Stimulated activated naive B cell treated with anti-CD40 and anti-IgM and Interleukin-4, amounts not matched to agents 10 μg/mL and 1 μg/mL and 100 μg/mL, for 72 hours (primary cell): ENCODE data around the gene ACSS2.
A peak's percentile ranks its signal among the peaks of the same experiment; 100 is the strongest.
"Not testable (repeated sequence)": the region's sequence is repeated elsewhere in the genome, so short reads cannot be mapped to it uniquely, and the experiment has no call there.

Experiments
- ATAC-seq, 2 donors: fragments of 150-1000 bp; cut with Tn5 transposase; replicated peaks; 2 replicates each; pipeline ENCODE4 v1.10.0; 2021; ENCODE audit warnings: moderate library complexity in 1 of 2
- DNase-seq: peaks from one replicate; pipeline ENCODE4 v3.0.0; 2021
- H3K27ac Mint-ChIP-seq: one replicate; pipeline ENCODE4 v1.8.0; 2022; ENCODE audit warnings: mild to moderate bottlenecking, mixed read lengths
- H3K27me3 Mint-ChIP-seq, 2 donors: one replicate each; pipeline ENCODE4 v1.8.0; 2022; ENCODE audit warnings: mixed read lengths in 2 of 2
- H3K36me3 Mint-ChIP-seq, 2 donors: one replicate each; pipeline ENCODE4 v1.8.0; 2022; ENCODE audit warnings: mixed read lengths in 2 of 2, mild to moderate bottlenecking in 1 of 2
- H3K4me1 Mint-ChIP-seq, 2 donors: one replicate each; pipeline ENCODE4 v1.8.0; 2022; ENCODE audit warnings: mixed read lengths in 2 of 2, mild to moderate bottlenecking in 1 of 2
- H3K4me3 Mint-ChIP-seq, 2 donors: one replicate each; pipeline ENCODE4 v1.8.0; 2022; ENCODE audit warnings: mild to moderate bottlenecking in 2 of 2, mixed read lengths in 2 of 2, moderate library complexity in 1 of 2
- H3K9me3 Mint-ChIP-seq, 2 donors: one replicate each; pipeline ENCODE4 v1.8.0; 2022; ENCODE audit warnings: mixed read lengths in 2 of 2, mild to moderate bottlenecking in 1 of 2

ACSS2 gene

DNA sequence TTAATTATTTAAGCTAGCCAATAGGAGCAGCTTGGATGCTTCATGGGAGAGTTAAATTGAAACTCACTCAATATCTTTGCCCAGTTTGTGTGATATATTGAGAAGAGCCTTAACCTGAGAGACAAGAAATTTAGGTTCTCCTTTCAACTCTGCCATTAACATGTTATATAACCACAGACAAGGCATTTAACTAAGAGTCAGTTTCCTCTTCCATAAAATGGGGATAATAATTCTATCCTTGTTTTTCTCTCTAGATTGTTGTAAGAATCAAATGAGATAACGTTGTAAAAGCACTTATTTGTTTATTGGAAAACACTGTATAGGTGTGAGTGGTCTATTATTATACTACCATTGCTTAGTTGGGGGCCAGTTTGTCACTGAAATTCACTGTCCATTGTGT, 7.8 kb downstream of the ACSS2 start:
- ATAC-seq (no peak), DNase-seq (no peak)
- Mint-ChIP-seq H3K9me3 (no peaks in the 10 kb centered on the region), H3K27ac (no peak overlapping the region), H3K36me3 (peaks cover 4 to 20% of the 10 kb centered on the region in 2 donors), H3K27me3 (peaks cover 0 to 4% of the 10 kb centered on the region in 2 donors), H3K4me1 (peaks cover 4 to 6% of the 10 kb centered on the region in 2 donors), H3K4me3 (no peak overlapping the region)

DNA sequence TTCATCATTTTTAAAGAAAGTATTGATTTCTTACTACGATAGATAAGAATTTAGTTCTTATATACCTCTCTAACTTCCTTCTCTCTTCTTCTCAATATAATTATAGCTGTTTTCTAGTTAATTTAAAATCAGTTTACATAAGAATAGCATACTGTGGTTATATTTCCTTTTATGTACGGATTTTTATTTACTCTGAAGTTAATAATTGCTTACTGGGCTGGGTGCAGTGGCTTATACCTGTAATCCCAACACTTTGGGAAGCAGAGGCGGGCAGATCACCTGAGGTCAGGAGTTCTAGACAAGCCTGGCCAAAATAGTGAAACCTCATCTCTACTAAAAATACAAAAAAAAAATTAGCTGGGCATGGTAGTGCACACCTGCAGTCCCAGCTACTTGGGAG, 9.7 kb downstream of the ACSS2 start:
- H3K27me3 Mint-ChIP-seq: peaks cover 0 to 4% of the 10 kb centered on the region in 2 donors
- peaks cover 8 to 24% of the 10 kb centered on the region in 2 donors for H3K36me3 Mint-ChIP-seq
- H3K9me3 Mint-ChIP-seq: no peaks in the 10 kb centered on the region
- ATAC-seq (no peak), DNase-seq (no peak)
- H3K4me3 Mint-ChIP-seq: no peak overlapping the region
- no peak overlapping the region for H3K27ac Mint-ChIP-seq
- H3K4me1 Mint-ChIP-seq: peaks cover 6% of the 10 kb centered on the region in 2 donors

DNA sequence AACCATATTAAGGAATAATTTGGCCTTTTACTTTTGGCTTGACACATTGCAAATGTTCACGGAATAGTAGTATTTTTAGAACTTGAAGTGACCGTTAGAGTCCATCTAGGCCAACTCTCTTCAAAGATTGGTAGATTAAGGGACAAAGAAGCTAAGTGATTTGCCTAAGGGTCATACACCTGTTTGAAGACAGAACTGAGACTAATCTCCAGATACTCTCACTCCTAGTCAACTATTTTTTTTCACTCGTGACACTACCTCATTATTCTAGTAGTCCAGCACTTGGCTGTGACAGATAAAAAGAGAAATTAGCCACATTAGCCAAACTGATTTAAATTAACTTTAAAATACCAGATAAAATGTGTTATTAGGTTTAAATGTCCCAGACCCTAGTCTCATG, 10.6 kb downstream of the ACSS2 start:
- H3K9me3 Mint-ChIP-seq: no peaks in the 10 kb centered on the region
- peaks cover 8 to 22% of the 10 kb centered on the region in 2 donors for H3K36me3 Mint-ChIP-seq
- DNase-seq (no peak), ATAC-seq (no peak)
- peaks cover 0 to 4% of the 10 kb centered on the region in 2 donors for H3K27me3 Mint-ChIP-seq
- H3K27ac Mint-ChIP-seq: no peak overlapping the region
- no peak overlapping the region for H3K4me3 Mint-ChIP-seq
- H3K4me1 Mint-ChIP-seq: peaks cover 6% of the 10 kb centered on the region in 2 donors

DNA sequence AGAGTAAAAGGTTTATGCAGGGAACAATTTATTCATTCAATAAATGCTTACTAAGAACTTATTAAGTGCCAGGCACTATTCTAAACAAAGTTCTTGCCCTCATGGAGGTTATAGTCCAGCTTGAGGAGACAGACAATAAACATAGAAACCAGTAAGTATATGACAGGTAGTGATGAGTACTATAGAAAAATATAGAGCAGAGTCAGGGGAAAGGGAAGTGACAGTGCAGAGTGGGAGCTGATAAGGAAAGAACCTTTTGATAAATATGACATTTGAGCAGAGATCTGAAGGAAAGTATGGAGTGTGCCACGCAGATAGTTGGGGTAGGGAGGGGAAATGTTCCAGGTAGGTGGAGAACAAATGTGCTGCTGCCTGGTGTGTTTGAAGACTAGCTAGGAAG, 12.1 kb downstream of the ACSS2 start:
- ATAC-seq: no peak
- no peak overlapping the region for H3K4me3 Mint-ChIP-seq
- H3K9me3 Mint-ChIP-seq: no peaks in the 10 kb centered on the region
- H3K27me3 Mint-ChIP-seq: peaks cover 0 to 4% of the 10 kb centered on the region in 2 donors
- H3K4me1 Mint-ChIP-seq: peaks cover 9 to 16% of the 10 kb centered on the region in 2 donors
- H3K36me3 Mint-ChIP-seq: peaks cover 6 to 17% of the 10 kb centered on the region in 2 donors
- DNase-seq: no peak
- H3K27ac Mint-ChIP-seq: no peak overlapping the region

DNA sequence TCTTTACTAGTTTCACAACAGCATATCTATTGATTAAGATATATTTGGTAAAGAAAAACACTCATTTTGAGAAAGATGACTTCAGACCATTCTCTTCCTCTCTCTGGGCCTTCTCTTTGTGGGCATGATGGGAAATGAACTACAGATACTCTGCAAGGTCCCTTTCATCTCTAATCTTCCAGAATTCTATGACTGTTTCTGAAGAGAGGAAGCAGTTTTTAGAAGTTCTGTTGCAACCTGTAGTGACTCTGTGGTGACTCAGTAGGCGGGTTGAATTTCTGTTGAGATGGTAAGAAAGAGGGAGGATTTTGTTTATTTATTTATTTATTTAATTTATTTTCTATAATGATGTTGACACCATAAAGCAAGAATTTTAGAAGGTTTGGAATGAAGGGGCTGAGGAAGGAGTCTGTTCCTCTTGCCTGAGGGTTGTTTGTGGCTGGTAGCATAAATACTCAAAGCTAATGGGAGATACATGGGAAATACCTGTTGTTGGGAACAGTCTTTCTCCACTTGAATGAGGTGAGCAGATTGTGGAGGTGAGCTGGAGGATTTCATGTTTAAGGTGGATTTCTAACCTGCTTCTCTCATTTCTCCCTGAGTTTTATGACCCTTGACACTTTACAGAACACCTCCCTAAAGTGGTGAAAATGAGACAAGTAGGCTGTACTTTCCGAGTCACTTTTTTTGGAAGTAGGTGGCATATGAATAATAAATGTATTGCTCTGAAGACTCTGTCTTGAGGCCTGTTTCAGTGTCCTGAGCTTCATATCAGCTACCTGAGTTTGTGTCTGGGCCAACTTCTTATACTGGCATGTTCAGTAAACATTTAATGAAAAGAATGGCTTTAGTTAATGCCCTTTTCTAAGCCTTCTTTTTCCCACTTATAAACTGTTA, 15.0 kb downstream of the ACSS2 start:
- no peaks in the 10 kb centered on the region for H3K9me3 Mint-ChIP-seq
- no peak overlapping the region for H3K4me3 Mint-ChIP-seq
- no peak overlapping the region for H3K27ac Mint-ChIP-seq
- H3K4me1 Mint-ChIP-seq: peaks cover 9 to 16% of the 10 kb centered on the region in 2 donors
- peaks cover 6 to 17% of the 10 kb centered on the region in 2 donors for H3K36me3 Mint-ChIP-seq
- H3K27me3 Mint-ChIP-seq: peaks cover 0 to 4% of the 10 kb centered on the region in 2 donors
- peak in 1 of 2 donors; percentile 27 for ATAC-seq
- no peak for DNase-seq

DNA sequence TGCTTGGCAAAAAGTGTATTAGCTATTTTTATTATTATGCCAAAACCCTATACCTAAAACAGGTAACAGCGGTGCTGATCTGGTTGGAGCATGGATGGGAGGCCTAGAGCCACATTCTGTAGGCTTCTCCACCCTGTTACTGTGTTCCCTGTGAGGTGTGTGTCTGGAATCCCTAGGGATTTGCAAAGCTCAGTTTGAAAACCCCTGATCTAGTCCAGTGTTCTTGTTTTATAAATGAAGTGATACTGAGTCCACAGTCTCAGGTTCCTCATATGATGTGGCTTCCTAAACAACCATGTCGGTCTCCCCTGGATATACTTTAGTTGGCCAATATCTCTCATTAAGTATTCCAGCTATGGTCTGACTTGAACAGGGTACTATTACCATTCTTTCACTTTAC, 16.3 kb downstream of the ACSS2 start:
- Mint-ChIP-seq H3K27ac (no peak overlapping the region), H3K4me1 (peaks cover 9 to 16% of the 10 kb centered on the region in 2 donors), H3K36me3 (peaks cover 6 to 10% of the 10 kb centered on the region in 2 donors), H3K4me3 (no peak overlapping the region), H3K27me3 (peaks cover 0 to 4% of the 10 kb centered on the region in 2 donors), H3K9me3 (no peaks in the 10 kb centered on the region)
- ATAC-seq (peak; percentile 86 to 91), DNase-seq (no peak)

DNA sequence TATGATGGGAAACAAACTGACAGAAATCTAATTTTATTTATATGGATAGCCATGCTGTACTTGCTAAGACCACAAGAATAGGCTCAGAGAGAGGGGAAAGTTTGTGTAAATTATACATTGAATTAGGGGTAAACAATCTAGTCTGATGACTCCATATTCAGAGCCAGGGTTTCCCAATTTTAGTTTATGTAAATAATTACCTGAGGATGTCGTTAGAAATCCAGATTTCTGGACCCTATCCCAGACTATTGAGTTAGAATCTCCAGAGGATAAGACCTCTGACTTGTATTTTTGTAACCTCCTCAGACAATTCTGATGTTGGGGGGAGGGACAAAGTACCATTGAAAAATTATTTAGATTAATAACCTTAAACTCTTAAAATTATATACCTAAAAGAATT, 18.3 kb downstream of the ACSS2 start:
- H3K4me1 Mint-ChIP-seq: peaks cover 5 to 10% of the 10 kb centered on the region in 2 donors
- peaks cover 4 to 11% of the 10 kb centered on the region in 2 donors for H3K36me3 Mint-ChIP-seq
- ATAC-seq (no peak), DNase-seq (no peak)
- H3K27ac Mint-ChIP-seq: no peak overlapping the region
- no peak overlapping the region for H3K4me3 Mint-ChIP-seq
- H3K27me3 Mint-ChIP-seq: no peaks in the 10 kb centered on the region
- H3K9me3 Mint-ChIP-seq: peaks cover 0 to 1% of the 10 kb centered on the region in 2 donors

DNA sequence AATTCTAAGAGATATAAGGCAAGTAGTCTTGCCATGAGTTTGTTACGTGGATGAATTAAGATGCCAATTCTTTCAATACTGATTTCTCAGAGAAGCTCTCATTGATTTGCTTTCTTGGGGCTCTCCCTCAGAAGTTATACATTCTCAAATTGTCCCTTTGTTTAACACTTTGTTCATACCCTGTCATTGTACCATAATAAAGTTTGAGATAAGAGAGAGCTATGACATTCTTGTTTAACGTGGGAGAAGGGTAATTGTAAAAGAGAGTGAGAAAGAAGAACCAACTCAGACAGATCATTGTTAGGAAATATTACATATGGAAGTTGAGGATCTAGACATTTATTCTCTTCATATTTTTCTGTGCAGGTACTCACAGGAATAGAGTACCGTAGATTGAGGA, 19.1 kb downstream of the ACSS2 start:
- ATAC-seq (no peak), DNase-seq (no peak)
- Mint-ChIP-seq H3K36me3 (peaks cover 4 to 10% of the 10 kb centered on the region in 2 donors), H3K4me1 (peaks cover 5 to 10% of the 10 kb centered on the region in 2 donors), H3K27ac (no peak overlapping the region), H3K9me3 (peaks cover 0 to 1% of the 10 kb centered on the region in 2 donors), H3K27me3 (no peaks in the 10 kb centered on the region), H3K4me3 (no peak overlapping the region)

DNA sequence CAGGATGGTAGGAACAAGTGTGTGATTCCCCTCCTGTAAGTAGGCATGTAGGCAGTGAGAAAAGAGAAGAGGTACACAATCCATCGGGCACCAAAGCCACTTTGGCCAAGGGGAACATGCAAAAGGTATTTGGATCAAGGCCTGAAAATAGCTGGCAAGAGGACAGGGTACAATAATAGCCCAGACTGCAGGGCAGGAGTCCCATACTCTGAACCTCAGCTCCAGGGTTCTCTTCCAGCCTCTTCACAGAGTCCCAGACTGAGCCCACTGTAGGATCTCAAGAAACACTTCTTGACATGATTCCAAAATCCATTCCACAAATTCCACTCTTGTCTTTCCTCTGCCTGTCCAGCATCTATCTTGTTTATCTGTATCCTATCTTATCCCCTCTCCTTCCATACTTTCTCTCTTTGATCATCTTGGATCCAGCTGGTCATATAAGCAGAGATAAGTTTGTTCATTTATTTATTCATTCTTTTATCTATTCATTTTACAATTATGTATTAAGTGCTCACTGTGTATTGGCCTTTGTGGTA, 19.7 kb downstream of the ACSS2 start:
- H3K4me1 Mint-ChIP-seq: peaks cover 3 to 10% of the 10 kb centered on the region in 2 donors
- no peak for DNase-seq
- H3K4me3 Mint-ChIP-seq: no peak overlapping the region
- no peaks in the 10 kb centered on the region for H3K27me3 Mint-ChIP-seq
- H3K36me3 Mint-ChIP-seq: peaks cover 7 to 10% of the 10 kb centered on the region in 2 donors
- no peak overlapping the region for H3K27ac Mint-ChIP-seq
- no peak for ATAC-seq
- H3K9me3 Mint-ChIP-seq: peaks cover 0 to 1% of the 10 kb centered on the region in 2 donors

DNA sequence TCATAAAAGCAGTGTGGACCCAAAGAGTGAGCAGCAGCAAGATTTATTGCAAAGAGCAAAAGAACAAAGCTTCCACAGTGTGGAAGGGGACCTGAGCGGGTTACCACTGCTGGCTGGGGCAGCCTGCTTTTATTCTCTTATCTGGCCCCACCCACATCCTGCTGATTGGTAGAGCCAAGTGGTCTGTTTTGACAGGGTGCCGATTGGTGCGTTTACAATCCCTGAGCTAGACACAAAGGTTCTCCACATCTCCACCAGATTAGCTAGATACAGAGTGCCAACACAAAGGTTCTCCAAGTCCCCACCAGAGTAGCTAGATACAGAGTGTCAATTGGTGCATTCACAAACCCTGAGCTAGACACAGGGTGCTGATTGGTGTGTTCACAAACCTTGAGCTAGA, 21.7 kb downstream of the ACSS2 start:
- not testable (repeated sequence) for H3K9me3 Mint-ChIP-seq, H3K27me3 Mint-ChIP-seq, H3K4me3 Mint-ChIP-seq, DNase-seq, H3K36me3 Mint-ChIP-seq, H3K4me1 Mint-ChIP-seq, ATAC-seq, H3K27ac Mint-ChIP-seq

DNA sequence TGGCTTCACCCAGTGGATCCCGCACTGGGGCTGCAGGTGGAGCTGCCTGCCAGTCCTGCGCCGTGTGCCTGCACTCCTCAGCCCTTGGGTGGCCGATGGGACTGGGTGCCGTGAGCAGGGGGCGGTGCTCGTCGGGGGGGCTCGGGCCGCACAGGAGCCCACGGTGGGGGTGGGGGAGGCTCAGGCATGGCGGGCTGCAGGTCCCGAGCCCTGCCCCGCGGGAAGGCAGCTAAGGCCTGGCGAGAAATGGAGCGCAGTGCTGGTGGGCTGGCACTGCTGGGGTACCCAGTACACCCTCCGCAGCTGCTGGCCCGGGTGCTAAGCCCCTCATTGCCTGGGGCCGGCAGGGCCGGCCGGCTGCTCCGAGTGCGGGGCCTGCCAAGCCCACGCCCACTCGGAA, 22.3 kb downstream of the ACSS2 start:
- H3K9me3 Mint-ChIP-seq, DNase-seq, H3K27me3 Mint-ChIP-seq, H3K36me3 Mint-ChIP-seq, ATAC-seq, H3K27ac Mint-ChIP-seq, H3K4me1 Mint-ChIP-seq, H3K4me3 Mint-ChIP-seq: not testable (repeated sequence)

DNA sequence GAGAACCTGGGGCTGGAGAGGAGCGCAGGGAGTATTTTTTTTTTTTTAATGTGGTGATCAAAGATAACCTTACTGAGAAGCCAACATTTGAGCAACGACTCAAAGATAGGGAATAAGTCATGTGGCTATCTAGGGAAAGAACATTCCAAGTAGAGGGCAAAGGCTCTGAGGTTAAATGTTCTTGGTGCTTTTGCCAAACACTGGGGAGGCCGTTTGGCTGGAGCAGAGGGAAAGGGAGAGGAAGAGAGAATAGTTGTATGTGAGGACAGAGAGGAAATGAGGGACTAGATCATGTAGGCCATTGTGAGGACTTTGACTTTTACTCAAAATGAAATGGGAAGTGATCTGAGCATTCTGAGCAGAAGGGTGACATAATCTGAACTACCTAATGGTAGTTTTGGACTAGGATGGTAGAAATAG, 27.8 kb downstream of the ACSS2 start:
- Mint-ChIP-seq H3K27me3 (no peaks in the 10 kb centered on the region), H3K4me3 (no peak overlapping the region), H3K27ac (no peak overlapping the region), H3K4me1 (peaks cover 8 to 12% of the 10 kb centered on the region in 2 donors), H3K9me3 (peaks cover 0 to 1% of the 10 kb centered on the region in 2 donors), H3K36me3 (peaks cover 3 to 6% of the 10 kb centered on the region in 2 donors)
- DNase-seq: no peak
- ATAC-seq: peak; percentile 70 to 77

DNA sequence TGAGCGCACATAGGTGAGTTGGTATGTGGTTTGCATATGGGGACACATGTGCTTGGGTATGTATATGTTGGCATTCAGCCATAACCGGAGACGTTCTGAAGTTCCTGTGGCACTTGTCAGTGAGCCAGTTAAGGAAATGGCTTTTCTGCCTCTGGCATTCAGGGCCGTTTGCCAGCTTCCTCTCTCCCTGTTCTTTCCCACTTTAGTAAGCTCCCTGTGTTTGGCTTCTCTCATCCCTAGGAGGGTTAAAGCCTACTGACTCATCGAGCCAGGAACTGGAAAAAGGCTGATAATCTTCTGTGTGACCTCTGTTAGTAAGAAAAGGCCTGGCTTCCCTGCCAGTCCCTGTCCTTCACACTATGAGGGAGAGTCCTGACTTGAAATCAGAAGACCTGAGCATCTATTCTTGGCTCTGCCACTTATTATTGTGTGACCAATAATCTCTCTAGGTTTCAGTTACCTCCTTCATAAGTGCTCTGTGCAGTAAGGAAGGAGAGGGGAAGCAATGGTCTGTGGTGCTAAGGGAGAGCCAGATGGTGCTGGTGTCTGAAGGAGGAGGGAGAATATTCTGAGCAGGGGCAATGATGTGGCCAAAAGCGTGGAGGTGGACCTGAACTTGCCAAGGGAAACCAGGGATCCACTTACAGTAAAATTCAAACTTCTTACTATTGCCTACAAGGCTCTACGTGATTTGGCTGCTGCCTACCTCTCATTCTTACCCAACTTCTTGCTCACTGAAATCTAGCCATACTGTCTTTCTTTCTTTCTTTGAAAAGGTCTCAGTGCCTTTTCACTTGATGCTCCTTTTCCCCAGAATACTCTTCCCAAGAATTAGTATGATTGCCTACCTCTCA, 31.4 kb downstream of the ACSS2 start:
- no peak for DNase-seq
- no peaks in the 10 kb centered on the region for H3K27me3 Mint-ChIP-seq
- H3K4me3 Mint-ChIP-seq: no peak overlapping the region
- no peak for ATAC-seq
- peaks cover 10 to 12% of the 10 kb centered on the region in 2 donors for H3K4me1 Mint-ChIP-seq
- H3K27ac Mint-ChIP-seq: no peak overlapping the region
- H3K36me3 Mint-ChIP-seq: peaks cover under 1 to 1% of the 10 kb centered on the region in 2 donors
- no peaks in the 10 kb centered on the region for H3K9me3 Mint-ChIP-seq

DNA sequence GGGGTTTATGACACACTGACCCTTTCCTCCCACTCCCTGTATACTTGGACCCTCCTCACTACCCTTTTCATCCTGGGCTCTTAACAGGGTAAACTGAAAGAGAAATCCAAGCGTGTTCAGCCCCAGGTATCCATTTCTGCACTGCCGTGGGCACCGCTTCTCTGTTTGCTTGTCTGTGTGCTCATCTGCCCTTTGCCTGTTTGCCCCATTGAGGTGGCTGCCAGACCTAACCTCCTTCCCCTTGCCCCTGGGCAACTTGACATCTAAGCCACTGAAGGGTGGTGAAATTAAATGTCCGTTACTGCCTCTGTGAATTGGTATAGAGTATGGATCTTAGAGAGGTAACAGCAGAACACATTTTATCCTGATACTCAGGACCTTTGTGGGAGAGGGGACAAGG, 38.7 kb downstream of the ACSS2 start:
- H3K4me3 Mint-ChIP-seq: no peak overlapping the region

More for the DNA sequence above, 38.7 kb downstream of the ACSS2 start:
- no peak for ATAC-seq
- Mint-ChIP-seq H3K9me3 (no peaks in the 10 kb centered on the region), H3K27me3 (no peaks in the 10 kb centered on the region), H3K36me3 (peaks cover 14 to 16% of the 10 kb centered on the region in 2 donors), H3K4me1 (peaks cover 0 to 1% of the 10 kb centered on the region in 2 donors), H3K27ac (no peak overlapping the region)
- DNase-seq: no peak
